ENCODE results near the gene MDN1.
A peak's percentile ranks its signal among the peaks of the same experiment; 100 is the strongest.
"Not testable (repeated sequence)": the region's sequence is repeated elsewhere in the genome, so short reads cannot be mapped to it uniquely, and the experiment has no call there.

The MDN1 gene

GRCh38 chr6:89836639-89837222, 17.1 kb upstream of the MDN1 start:
- Histone ChIP-seq H3K9ac (ENCODE audit: low read depth, low read length) (no peak overlapping the region), H3K27ac (ENCODE audit: low read depth, low read length) (no peak overlapping the region), H3K36me3 (ENCODE audit: insufficient read depth, low read length) (peaks cover 65% of the 10 kb centered on the region), H3K4me1 (ENCODE audit: insufficient read depth, low read length) (no peaks in the 10 kb centered on the region), H3K4me3 (ENCODE audit: low read length) (no peak overlapping the region), H3K27me3 (ENCODE audit: insufficient read depth, low read length) (no peaks in the 10 kb centered on the region), H3K9me3 (ENCODE audit: insufficient read depth, low read depth, low read length) (no peaks in the 10 kb centered on the region)
- 96% methylated on average over 8 of the region's 8 CpGs for WGBS

- Histone ChIP-seq H3K9me3 (ENCODE audit: insufficient read depth, low read depth, low read length) (no peaks in the 10 kb centered on the region), H3K4me1 (ENCODE audit: insufficient read depth, low read length) (no peaks in the 10 kb centered on the region), H3K27ac (ENCODE audit: low read depth, low read length) (no peak overlapping the region), H3K9ac (ENCODE audit: low read depth, low read length) (no peak overlapping the region), H3K27me3 (ENCODE audit: insufficient read depth, low read length) (no peaks in the 10 kb centered on the region), H3K36me3 (ENCODE audit: insufficient read depth, low read length) (peaks cover 61% of the 10 kb centered on the region), H3K4me3 (ENCODE audit: low read length) (no peak overlapping the region)
- 96% methylated on average over 11 of the region's 12 CpGs for WGBS
Observed at GRCh38 chr6:89834884-89835792, 15.5 kb upstream of the MDN1 start.

GRCh38 chr6:89830170-89830809, 10.7 kb upstream of the MDN1 start:
- Histone ChIP-seq H3K9me3 (ENCODE audit: insufficient read depth, low read depth, low read length) (no peaks in the 10 kb centered on the region), H3K27ac (ENCODE audit: low read depth, low read length) (peak overlapping the region; percentile 93), H3K36me3 (ENCODE audit: insufficient read depth, low read length) (peaks cover 31% of the 10 kb centered on the region), H3K9ac (ENCODE audit: low read depth, low read length) (peak overlapping the region; percentile 98), H3K4me3 (ENCODE audit: low read length) (peak overlapping the region; percentile 97), H3K4me1 (ENCODE audit: insufficient read depth, low read length) (no peaks in the 10 kb centered on the region), H3K27me3 (ENCODE audit: insufficient read depth, low read length) (no peaks in the 10 kb centered on the region)
- WGBS = 6% methylated on average over 11 of the region's 15 CpGs

DNA sequence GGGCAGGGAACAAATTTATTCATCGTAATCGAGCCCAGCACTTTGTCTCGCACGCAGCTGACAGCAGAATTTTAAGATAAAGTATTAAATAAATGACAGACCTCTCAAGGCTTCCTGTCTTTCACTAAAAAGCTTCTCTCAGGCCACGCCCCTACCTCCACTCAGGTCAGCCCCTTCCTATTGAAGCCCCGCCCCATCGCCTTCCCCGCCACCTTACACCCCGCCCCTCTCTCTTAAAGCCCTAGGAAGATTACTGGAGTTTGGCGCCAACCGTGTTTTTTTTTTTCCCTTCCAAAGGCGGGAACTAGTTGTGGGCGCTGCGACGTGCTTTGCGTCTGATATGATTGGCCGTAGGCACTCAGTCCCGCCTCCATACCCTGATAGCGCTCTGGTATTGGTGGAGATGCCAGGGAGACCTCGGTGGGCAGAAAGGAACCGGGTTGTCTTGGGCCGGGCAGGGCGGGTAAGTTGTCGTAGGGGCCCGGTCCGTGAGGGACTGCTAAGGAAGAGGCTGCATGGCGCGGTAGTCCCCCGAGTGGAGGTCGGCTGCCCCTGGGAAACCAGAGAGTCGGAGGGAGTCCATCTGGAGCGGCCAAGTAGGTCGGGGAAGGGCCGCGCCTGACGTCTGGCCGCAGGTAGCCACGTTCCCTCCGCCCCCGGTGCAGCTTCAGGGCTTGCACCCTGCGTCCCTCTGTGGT, 10.0 kb upstream of the MDN1 start, which contains the start of gene CASP8AP2:
TSS of gene CASP8AP2 (plus strand) at position 409 of the 698 bp plus-strand sequence.
- peak within 1 kb of the TSS; percentile 93 for H3K27ac ChIP-seq (ENCODE audit: low read depth, low read length)
- H3K4me3 ChIP-seq (ENCODE audit: low read length) = peak within 1 kb of the TSS; percentile 97
- H3K27me3 ChIP-seq (ENCODE audit: insufficient read depth, low read length) = no peaks in the 10 kb centered on the region
- no peaks in the 10 kb centered on the region for H3K4me1 ChIP-seq (ENCODE audit: insufficient read depth, low read length)
- peak within 1 kb of the TSS; percentile 98 for H3K9ac ChIP-seq (ENCODE audit: low read depth, low read length)
- WGBS = under 1% methylated on average over 40 of the region's 41 CpGs
- H3K36me3 ChIP-seq (ENCODE audit: insufficient read depth, low read length) = peaks cover 25% of the 10 kb centered on the region
- no peaks in the 10 kb centered on the region for H3K9me3 ChIP-seq (ENCODE audit: insufficient read depth, low read depth, low read length)

DNA sequence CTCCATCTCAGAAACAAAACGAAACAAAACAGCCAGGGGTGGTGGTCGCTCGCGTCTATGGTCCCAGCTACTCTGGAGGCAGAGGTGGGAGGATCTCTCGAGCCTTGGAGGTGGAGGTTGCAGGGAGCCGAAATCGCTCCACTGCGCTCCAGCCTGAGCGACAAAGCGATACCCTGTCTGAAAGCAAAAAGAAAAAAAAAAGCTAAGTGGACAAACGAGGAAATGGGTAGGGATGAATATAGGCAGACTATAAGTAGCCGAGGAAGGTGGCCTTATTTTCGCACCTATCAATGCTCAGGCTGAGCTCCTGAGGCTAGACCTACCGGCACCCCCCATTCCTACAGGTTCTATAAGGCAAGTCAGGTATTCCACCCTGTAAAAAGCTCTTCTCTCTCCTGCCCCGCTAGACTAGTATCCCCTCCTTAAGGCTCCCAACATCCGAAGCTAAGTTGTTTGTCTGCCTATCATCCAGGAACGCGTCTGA, 9.4 kb upstream of the MDN1 start:
- Histone ChIP-seq H3K9ac (ENCODE audit: low read depth, low read length) (peak overlapping the region; percentile 41), H3K27me3 (ENCODE audit: insufficient read depth, low read length) (no peaks in the 10 kb centered on the region), H3K9me3 (ENCODE audit: insufficient read depth, low read depth, low read length) (no peaks in the 10 kb centered on the region), H3K27ac (ENCODE audit: low read depth, low read length) (peak overlapping the region; percentile 13; the same call in 1 of the 2 replicates), H3K4me1 (ENCODE audit: insufficient read depth, low read length) (no peaks in the 10 kb centered on the region), H3K36me3 (ENCODE audit: insufficient read depth, low read length) (peaks cover 25% of the 10 kb centered on the region), H3K4me3 (ENCODE audit: low read length) (peak overlapping the region; percentile 75)
- WGBS = 22% methylated on average over 18 of the region's 18 CpGs

- Histone ChIP-seq H3K36me3 (ENCODE audit: insufficient read depth, low read length) (peaks cover 20% of the 10 kb centered on the region), H3K27ac (ENCODE audit: low read depth, low read length) (peak overlapping the region; percentile 13; the same call in 1 of the 2 replicates), H3K9ac (ENCODE audit: low read depth, low read length) (peak overlapping the region; percentile 41), H3K4me3 (ENCODE audit: low read length) (peak overlapping the region; percentile 75)
- not testable (repeated sequence) for H3K4me1 ChIP-seq (ENCODE audit: insufficient read depth, low read length); H3K27me3 ChIP-seq (ENCODE audit: insufficient read depth, low read length); H3K9me3 ChIP-seq (ENCODE audit: insufficient read depth, low read depth, low read length)
- 88% methylated on average over 12 of the region's 13 CpGs for WGBS
Observed at GRCh38 chr6:89828475-89828987, 8.9 kb upstream of the MDN1 start.

DNA sequence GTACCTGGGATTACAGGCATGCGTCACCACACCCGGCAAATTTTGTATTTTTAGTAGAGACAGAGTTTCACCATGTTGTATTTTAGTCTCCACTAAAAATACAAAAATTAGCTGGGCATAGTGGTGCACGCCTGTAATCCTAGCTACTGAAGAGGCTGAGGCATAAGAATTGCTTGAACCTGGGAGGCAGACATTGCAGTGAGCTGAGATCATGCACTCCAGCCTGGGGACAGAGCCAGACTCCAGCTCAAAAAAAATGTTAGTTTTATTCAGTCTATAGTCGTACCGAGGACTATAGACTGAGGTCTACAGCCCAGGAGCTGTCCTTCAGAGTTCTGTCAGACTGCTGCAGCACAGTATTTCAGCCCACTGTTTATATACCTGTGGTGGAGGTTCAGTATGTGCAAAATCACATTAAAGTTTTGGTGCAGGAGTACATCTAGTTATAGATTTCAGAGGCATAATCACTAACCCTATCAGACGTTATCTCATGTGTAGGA, 6.5 kb upstream of the MDN1 start:
- H3K27me3 ChIP-seq (ENCODE audit: insufficient read depth, low read length) = no peaks in the 10 kb centered on the region
- H3K36me3 ChIP-seq (ENCODE audit: insufficient read depth, low read length) = peaks cover under 1% of the 10 kb centered on the region; the same call in 1 of the 2 replicates
- no peak overlapping the region for H3K27ac ChIP-seq (ENCODE audit: low read depth, low read length)
- WGBS = 93% methylated on average over 6 of the region's 6 CpGs
- no peaks in the 10 kb centered on the region for H3K4me1 ChIP-seq (ENCODE audit: insufficient read depth, low read length)
- H3K9me3 ChIP-seq (ENCODE audit: insufficient read depth, low read depth, low read length) = no peaks in the 10 kb centered on the region
- no peak overlapping the region for H3K9ac ChIP-seq (ENCODE audit: low read depth, low read length)
- H3K4me3 ChIP-seq (ENCODE audit: low read length) = no peak overlapping the region

DNA sequence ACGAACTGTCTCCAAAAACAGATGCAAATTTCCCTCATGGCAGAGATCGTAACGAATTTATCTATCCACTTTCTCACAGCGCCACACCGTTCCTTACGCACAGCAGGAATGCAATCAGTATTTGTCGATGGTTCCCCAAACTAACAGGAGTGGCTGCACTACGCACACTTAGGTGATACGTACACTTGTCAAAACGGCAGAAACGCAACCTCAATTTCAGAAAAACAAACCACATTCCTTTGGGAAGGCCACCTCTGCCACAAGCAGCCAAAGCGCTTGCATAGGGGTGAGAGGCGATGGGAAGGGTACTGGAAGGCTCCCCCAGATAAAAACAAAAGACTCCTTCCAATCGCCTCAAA, 638 bp downstream of the MDN1 start:
- no peaks in the 10 kb centered on the region for H3K27me3 ChIP-seq (ENCODE audit: insufficient read depth, low read length)
- H3K9me3 ChIP-seq (ENCODE audit: insufficient read depth, low read depth, low read length) = no peaks in the 10 kb centered on the region
- H3K36me3 ChIP-seq (ENCODE audit: insufficient read depth, low read length) = no peaks in the 10 kb centered on the region
- H3K4me1 ChIP-seq (ENCODE audit: insufficient read depth, low read length) = peaks cover 22% of the 10 kb centered on the region
- H3K4me3 ChIP-seq (ENCODE audit: low read length) = peak overlapping the region; percentile 96
- H3K9ac ChIP-seq (ENCODE audit: low read depth, low read length) = peak overlapping the region; percentile 94
- peak overlapping the region; percentile 90 for H3K27ac ChIP-seq (ENCODE audit: low read depth, low read length)
- under 1% methylated on average over 14 of the region's 14 CpGs for whole genome bisulfite sequencing

DNA sequence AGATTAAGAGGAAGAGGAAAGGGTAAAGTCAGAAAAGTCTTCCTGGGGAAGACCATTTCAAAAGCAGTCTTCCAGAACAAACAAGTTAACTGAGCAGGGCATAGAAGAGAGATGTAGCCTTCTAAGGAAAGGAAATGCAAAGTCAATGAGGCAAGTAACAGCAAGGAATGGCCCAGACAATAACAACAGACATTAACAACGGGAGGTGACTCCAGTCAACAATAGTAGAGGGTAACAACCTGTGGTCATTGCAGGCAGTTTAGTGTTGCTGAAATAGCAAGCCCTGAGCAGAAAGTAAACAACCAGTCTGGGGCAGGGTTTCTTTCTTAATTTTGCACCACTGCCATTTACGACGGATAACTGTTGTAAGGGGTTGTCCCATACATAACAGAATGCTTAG, 2.1 kb downstream of the MDN1 start:
- H3K27ac ChIP-seq (ENCODE audit: low read depth, low read length) = peak overlapping the region; percentile 90
- peaks cover 22% of the 10 kb centered on the region for H3K4me1 ChIP-seq (ENCODE audit: insufficient read depth, low read length)
- peak overlapping the region; percentile 94 for H3K9ac ChIP-seq (ENCODE audit: low read depth, low read length)
- WGBS = 2% methylated on average over 3 of the region's 3 CpGs
- H3K9me3 ChIP-seq (ENCODE audit: insufficient read depth, low read depth, low read length) = no peaks in the 10 kb centered on the region
- peak overlapping the region; percentile 96 for H3K4me3 ChIP-seq (ENCODE audit: low read length)
- H3K27me3 ChIP-seq (ENCODE audit: insufficient read depth, low read length) = no peaks in the 10 kb centered on the region
- no peaks in the 10 kb centered on the region for H3K36me3 ChIP-seq (ENCODE audit: insufficient read depth, low read length)

- not testable (repeated sequence) for H3K4me3 ChIP-seq (ENCODE audit: low read length); H3K27me3 ChIP-seq (ENCODE audit: insufficient read depth, low read length); H3K9ac ChIP-seq (ENCODE audit: low read depth, low read length); H3K36me3 ChIP-seq (ENCODE audit: insufficient read depth, low read length); H3K27ac ChIP-seq (ENCODE audit: low read depth, low read length); H3K9me3 ChIP-seq (ENCODE audit: insufficient read depth, low read depth, low read length)
- WGBS = 98% methylated on average over 3 of the region's 3 CpGs
- H3K4me1 ChIP-seq (ENCODE audit: insufficient read depth, low read length) = peaks cover 16% of the 10 kb centered on the region
Observed at GRCh38 chr6:89813422-89813821, 6.2 kb downstream of the MDN1 start.
